ENCODE measurements around the gene NF1.

DNA sequence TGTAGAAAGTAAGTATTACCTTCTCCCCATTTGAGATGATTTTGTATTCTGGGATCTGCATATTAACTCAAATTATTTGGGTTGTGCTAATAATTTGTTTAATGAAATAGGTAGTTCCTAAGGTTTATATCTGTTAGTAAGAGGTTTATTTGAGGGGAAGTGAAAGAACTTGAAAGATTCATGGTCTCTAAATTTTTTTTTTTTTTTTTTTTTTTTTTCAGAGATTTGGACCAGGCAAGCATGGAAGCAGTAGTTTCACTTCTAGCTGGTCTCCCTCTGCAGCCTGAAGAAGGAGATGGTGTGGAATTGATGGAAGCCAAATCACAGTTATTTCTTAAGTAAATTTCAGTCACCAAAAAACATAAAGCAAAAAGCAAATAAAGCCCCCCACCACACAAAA lies 137.1 kb downstream of the NF1 start:
- TF ChIP-seq, protein P1, sequence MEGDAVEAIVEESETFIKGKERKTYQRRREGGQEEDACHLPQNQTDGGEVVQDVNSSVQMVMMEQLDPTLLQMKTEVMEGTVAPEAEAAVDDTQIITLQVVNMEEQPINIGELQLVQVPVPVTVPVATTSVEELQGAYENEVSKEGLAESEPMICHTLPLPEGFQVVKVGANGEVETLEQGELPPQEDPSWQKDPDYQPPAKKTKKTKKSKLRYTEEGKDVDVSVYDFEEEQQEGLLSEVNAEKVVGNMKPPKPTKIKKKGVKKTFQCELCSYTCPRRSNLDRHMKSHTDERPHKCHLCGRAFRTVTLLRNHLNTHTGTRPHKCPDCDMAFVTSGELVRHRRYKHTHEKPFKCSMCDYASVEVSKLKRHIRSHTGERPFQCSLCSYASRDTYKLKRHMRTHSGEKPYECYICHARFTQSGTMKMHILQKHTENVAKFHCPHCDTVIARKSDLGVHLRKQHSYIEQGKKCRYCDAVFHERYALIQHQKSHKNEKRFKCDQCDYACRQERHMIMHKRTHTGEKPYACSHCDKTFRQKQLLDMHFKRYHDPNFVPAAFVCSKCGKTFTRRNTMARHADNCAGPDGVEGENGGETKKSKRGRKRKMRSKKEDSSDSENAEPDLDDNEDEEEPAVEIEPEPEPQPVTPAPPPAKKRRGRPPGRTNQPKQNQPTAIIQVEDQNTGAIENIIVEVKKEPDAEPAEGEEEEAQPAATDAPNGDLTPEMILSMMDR (IDR thresholded peaks at IDR 0.05), result no peak
- no peak for TF ChIP-seq POLR2A (IDR thresholded peaks at IDR 0.05)

Data from testis (tissue), 2 donors.